Measurements from ENCODE around the gene JAZF1.
A peak's percentile ranks its signal among the peaks of the same experiment; 100 is the strongest.

JAZF1 gene

DNA sequence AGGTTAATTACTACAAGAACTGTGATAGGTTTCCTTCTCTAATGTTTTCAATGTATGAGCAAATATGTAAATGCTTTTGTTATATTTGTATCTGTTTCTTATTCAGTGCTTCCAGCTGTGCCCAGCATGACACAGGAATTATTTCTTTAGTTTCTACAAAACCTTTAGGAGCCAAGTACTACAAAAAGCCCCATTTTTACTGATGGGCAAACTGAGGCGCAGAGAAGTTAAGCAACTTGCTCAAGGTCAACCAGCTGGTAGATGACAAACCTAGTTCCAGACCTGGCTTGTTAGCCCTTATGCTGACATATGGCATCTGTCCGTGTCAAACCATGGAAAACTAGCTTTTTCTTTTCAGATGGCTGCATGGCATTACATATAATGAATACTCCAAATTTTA is 134.6 kb downstream of the JAZF1 start:
- DNase-seq (ENCODE audit: low read depth in 2 of 3, low spot score in 2 of 3), result no peak

DNA sequence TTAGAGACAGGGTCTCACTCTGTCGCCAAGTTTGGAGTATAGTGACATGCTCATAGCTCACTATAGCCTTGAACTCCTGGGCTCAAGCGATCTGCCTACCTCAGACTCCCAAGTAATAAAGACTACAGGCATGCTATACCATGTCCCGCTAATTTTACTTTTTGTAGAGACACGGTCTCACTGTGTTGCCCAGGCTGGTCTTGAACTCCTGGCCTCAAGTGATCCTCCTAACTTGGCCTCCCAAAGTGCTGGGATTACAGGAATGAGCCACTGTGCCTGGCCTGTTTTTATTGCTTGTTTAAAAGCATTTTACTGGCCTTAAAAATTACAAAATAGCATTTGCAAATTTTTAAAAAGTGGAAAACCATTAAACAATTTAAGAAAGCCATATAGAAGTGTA is 135.0 kb downstream of the JAZF1 start:
- no peak for DNase-seq (ENCODE audit: low read depth in 2 of 3, low spot score in 2 of 3)

DNA sequence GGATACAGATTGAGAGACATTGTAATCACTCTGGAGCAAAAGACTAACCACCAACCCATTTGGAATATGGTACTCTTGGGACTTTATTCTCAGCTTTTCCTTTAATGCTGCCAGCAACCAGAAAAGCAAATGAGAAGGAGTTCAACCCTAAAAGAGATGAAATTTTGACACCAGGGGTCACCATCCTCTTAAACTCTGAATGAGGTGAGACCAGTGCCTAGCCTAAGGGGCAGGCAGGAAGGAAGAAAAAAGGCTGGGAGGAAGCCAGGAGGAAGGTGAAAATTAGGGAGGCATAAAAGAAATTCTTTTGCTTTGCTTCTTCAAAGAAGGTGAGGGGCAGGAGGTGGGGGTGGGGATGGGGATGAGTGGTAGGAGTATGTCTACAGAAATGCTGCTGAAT is 135.8 kb downstream of the JAZF1 start:
- DNase-seq (ENCODE audit: low read depth in 2 of 3, low spot score in 2 of 3), result no peak

DNA sequence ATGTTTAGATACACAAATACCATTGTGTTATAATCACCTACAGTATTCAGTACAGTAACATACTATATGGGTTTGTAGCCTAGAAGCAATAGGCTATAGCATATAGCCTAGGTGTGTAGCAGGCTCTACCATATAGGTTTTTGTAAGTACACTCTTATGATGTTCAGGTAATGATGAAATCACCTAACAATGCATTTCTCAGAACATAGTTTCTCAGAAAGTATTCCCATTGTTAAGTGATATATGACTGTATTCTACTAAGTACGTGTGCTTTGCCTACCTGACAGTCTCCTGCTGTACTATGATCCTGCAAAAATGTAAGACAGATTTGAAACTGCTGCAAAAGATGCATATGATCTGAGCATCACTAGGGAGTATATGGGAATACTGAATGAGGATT is 137.9 kb downstream of the JAZF1 start:
- no peak for DNase-seq (ENCODE audit: low read depth in 2 of 3, low spot score in 2 of 3)

DNA sequence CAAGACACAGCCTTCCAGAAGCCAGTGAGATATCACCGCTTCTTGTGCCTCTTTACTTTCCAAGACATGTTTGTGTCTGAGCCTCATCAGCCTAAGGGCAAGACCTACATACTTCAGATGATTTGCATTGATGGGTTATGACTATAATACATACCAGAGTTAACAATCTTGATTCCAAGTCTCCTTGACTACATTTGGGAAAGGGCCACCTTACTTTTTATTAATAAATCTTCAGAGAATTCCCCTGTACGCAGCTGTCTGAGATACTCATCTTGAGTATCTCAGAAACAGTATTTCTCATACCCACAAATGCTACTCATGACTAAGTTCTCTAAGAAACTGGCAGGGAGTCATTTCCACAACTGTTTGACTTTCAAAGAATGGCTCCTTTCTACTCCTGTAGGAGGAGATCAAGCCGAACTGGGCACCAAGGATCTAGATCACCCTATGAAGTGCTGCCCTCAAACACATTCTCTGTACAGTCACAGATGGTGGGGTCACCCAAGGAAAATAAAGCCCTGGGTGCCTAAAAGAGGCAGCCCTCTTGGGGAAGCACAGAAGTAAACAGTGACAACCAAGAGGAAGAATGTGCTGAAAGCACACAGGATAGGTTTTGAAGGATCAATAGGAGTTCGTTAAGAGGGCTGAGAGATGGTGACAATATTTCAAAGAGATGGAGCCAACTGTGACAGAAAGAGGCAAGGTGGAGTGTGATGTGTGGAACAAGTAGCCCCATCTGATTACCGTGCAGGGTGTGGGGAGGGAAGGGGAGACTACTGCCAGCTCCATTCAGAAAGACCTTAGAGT is 138.9 kb downstream of the JAZF1 start:
- DNase-seq (ENCODE audit: low read depth in 2 of 3, low spot score in 2 of 3), result no peak

DNA sequence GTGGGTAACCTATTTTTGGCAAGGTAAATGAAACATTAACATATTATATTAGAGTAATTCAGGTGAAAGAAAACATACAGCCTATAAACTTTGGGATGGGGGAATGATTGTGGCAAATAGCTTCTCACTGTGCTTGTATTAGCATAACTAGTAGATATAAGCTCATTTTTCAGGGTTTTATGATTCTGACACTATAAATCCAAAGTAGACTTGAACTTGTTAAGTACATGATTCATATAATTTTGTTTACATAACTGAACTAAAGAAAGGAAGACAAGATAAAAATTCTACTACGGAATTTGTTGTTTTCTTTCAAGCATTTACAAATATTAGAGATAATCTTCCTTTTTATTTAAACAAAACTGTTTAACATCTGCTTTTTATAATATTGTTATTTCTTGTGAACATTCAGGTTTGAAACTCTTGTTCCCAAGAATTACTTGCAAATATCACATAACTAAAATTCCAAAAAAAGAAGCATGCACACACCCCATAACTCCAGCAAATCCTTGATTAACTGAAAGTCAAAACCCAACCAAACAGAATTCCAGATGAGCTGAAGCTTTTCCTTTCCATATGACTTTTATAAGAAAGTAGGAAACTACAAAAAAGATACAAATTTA is 142.3 kb downstream of the JAZF1 start:
- DNase-seq (ENCODE audit: low read depth in 2 of 3, low spot score in 2 of 3), result no peak

DNA sequence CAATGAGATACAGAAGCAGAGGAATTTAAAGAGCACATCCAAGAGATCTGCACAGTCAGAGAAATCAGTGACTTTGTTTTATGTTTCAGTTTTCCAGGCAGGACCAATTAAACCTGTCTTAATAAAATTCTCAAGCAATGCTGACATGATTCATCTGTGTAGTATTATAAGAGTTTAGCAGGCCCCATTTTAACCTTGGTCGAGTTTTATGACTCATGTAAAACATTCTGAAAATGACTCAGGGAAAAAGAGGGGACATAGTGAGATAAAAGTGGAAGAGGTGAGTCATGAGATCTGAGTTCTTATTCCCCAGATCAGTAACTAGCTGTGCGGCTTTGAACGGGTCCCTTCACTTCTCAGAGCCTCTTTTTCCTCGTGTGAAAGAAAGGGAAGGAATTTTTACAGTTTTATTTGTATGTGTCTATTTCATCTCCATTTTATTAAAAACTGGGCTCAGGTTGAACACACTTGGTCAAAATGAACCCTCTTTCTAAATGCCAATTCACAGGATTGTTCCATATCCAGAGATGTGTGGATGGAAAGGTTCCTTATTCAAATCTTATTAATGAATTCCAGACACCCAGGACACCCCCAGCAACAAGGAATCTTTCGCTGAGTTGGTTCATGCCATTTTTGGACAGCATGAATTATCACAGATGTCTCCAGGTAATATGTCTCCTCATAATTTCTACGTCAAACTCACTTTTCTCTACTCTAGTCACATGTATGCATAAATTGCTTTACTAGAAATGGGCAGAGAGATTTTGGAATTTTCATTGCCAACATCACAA is 143.2 kb downstream of the JAZF1 start:
- no peak for DNase-seq (ENCODE audit: low read depth in 2 of 3, low spot score in 2 of 3)

DNA sequence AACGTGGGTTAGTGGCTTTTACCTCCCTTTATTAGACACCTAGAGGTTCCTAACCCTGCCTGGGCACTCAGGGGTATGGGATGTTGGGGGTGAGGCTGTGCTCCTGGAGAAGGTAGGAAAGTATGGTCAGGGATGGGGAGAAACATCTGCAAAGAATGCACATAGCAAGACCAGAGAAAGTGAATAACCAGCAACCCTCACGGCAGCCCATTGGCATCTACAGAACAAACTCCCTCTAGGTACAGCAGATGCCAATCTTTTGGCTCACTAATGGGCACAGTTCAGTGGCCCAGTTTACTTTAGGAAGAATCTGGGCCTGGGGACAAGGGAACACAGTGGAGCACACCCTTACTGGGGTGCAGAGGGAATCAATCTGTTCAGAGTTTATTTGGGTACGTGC is 143.9 kb downstream of the JAZF1 start:
- DNase-seq (ENCODE audit: low read depth in 2 of 3, low spot score in 2 of 3), result no peak

DNA sequence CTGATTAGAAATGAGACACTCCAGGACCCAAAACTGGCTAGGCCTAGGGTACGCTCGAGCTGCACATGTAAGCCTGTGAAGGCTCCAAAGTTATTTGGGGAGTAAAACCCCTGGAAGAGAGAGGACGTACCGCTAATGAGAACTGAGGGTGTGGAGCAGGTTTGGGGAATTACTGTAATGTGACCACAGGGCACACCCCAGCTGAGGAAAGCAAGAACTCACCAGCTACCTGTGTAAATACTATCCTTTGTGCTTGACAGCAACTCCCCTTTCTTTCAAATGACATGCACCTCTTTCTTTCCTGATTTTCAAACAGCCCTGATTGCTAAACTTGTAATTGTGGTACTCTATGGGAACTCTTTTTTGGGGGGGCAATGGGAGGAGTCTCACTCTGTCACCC is 147.2 kb downstream of the JAZF1 start:
- DNase-seq (ENCODE audit: low read depth in 2 of 3, low spot score in 2 of 3), result no peak

DNA sequence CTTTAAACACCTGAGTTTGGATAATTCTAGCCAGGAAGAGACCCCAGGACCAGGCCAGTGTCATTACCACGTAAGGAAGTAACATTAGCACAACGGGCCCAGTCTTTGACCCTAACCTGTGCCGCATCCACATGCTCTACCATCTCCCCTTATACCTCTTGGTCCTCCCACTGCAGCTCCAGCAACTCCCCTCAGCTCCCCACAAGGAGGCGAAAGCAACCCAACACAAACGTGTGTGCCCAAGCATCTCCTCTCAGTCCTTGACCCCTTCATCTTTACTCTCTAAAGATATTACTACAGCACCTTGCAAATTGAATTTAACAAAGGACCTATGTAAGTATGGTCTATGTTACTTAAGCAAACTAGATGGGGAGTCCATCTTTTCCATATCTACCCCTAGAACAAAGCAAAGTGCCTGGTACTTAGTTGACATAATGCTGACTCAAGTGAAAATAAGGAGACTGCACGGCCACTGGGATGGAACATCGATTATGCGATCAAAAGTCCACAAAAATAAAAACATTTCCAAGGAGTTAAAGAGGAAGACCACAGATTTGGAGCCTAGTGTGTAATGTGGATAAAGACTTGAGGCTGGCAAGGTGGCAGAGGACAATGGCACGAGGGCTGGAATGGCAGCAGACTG is 147.7 kb downstream of the JAZF1 start:
- no peak for DNase-seq (ENCODE audit: low read depth in 2 of 3, low spot score in 2 of 3)

DNA sequence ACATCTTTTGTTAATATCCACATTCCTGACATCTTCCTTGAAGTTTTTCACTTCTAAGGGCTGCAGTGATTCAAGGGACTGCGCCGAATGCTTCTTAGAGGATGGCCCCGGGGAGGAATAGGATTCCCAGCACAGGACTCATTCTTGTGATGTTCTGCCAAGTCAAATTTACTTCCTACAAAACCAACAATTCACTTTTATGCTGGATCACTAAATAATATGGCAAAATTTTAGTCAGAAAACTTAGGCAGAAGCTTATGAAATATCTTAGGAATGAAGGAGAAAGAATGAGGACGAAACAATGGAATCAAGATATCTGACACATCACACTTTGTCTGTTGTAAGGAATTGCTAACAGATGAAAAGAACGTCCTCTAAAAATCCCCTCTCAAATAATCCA is 151.5 kb downstream of the JAZF1 start:
- DNase-seq (ENCODE audit: low read depth in 2 of 3, low spot score in 2 of 3), result no peak

DNA sequence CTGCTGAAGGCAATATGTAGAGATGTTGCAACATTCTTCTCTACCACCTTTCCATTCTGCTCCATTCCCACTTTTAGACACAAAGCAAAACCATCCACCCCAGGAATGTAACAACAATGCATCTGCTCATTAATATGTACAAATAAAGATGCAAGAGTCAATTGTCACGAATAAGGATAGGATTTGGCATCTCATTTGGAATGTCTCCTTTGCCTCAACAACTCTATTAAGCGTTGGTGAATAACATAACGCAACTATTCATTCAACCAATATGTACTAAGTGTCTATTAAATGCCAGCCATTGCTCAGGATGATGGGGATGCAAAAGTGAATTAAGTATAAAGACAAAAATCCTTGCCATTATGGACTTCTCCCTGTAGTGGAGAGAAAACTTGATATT is 152.1 kb downstream of the JAZF1 start:
- DNase-seq (ENCODE audit: low read depth in 2 of 3, low spot score in 2 of 3), result no peak

DNA sequence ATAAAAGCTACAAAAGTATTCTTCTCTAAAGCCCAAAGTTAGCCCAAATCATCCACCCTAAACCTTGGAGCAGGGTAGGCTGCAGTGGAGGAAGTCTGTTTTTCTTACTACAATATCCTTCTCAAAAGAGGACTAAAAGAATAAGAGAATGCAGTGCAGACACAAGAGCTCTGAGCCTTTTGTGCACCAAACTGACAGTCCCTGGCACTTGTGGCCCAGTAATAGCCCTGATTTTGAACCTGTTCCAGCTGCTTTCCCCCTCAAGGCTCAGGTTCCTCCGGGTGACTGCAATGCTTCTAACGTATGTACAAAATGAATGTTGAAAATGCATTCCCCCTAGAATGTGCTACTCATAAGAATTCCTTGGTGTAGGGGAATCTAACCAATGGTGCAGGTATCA is 154.4 kb downstream of the JAZF1 start:
- no peak for DNase-seq (ENCODE audit: low read depth in 2 of 3, low spot score in 2 of 3)

DNA sequence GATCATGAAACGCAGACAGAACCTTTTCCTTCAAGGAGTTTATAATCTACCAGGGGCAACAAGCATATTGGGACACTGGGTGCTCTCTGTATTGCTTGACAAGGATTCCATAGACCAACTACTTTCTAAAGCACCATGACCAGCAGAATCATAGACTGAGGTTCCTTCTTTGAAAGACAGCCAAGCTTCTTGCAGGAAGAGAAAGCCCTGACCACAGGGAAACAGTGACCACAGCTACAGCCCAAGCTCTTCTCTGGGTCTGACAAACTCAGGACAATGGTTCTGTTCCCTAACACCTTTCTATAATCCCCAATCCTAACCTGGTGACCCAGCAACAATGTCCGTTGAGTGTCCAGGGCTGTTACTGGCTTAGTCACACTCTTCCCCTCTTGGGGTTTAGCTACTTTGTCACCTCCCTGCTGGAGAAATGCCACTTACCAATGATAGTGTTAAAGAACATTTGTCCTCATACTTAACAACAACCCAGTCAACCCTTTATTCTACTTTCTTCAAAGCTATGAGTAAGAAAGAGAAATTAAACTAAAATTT is 155.7 kb downstream of the JAZF1 start:
- no peak for DNase-seq (ENCODE audit: low read depth in 2 of 3, low spot score in 2 of 3)

DNA sequence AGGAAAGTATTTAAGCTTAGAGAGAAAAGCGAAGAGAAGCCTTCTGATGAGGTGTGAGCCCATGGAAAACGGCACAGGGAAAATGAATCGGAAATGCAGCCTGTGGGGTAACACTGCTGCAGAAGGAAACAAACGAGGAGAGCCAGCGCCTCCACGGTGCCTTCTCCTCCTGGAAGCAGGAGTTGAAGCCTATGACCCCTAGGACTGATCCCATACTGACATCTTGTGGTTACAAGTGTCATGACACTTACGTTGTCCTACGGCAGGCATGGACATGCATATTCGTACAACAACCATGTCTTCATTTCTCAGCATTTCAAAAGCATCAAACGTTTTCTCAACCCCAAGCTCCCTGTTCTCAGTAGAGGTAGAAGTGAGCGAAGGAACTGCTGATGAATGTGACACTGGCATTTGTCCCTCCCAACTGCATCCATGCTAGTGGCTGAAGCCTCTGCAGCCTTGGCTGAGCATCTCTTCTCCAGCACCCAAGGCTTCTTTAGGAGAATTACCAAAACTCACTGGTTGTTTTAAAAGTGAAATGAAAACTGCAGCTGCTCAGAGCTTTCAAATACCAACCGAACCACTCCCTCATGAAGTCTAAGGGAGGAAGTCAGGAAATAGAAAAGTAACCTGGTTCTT is 160.2 kb downstream of the JAZF1 start:
- peak in 1 of 3 experiments; percentile 8 for DNase-seq (ENCODE audit: low read depth in 2 of 3, low spot score in 2 of 3)

DNA sequence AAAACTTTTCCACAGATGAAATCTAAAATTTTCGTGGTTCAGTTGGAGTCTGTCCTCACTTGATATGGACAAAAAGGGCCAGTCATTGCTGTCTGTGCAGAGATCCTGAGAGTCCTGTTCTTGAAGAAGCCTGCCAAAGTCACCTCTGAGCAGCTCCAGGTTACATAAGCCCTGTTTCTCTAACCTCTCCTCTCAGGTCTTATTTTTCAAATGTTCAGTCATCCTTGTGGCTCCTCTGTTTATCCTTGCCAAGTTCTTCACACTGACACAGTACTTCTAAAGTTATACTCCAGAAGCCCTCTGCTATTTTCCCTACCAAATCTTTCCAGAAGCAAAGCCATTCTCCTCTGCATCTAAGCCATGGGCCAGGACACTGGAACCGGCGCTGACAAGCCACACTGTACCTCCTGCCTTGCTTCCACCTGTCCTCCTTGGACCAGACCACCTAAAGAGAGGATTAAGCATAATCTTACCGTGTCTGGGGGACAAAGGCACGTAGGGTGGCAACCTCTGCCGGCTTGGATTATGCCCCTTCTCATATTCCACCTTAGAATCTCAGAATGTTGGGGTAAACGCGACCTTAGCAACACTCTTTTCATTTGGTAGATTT is 161.6 kb downstream of the JAZF1 start:
- no peak for DNase-seq (ENCODE audit: low read depth in 2 of 3, low spot score in 2 of 3)

DNA sequence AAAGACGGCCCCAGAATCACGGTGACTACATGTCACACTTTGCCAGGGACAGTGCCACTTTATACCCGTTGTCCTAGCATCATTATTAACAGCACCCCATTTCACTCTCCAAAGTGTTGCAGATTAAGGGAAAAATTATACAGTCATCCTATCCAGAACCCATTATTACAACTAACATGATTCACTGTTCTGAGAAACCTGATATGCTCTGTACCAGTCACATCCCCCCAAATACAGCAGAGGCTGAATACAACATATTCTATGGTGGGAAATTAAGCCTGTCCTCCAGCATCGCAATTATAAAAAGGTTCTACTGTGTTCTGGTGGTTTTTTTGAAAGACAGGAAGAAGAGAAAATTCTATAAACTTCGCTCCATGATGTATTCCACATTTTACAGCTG is 162.1 kb downstream of the JAZF1 start:
- DNase-seq (ENCODE audit: low read depth in 2 of 3, low spot score in 2 of 3), result no peak

DNA sequence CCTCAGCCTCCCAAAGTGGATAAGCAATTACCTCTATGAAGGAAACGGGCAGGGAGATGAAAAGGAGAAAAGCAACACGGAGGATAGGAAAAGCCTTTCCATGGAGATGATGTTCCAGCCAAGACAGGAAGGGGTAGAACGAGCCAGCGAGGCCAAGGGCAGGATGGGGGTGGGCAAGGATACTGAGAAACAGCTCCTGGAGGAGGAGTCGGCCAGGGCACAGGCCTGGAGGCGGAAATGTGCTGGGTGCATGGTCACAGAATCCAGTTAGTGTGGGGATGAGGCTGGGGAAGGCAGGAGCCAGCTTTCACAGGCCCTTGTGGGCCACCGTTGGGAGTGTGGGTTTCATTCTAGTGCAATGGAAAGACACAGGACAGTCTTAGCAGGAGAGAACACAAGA is 162.6 kb downstream of the JAZF1 start:
- DNase-seq (ENCODE audit: low read depth in 2 of 3, low spot score in 2 of 3), result no peak

DNA sequence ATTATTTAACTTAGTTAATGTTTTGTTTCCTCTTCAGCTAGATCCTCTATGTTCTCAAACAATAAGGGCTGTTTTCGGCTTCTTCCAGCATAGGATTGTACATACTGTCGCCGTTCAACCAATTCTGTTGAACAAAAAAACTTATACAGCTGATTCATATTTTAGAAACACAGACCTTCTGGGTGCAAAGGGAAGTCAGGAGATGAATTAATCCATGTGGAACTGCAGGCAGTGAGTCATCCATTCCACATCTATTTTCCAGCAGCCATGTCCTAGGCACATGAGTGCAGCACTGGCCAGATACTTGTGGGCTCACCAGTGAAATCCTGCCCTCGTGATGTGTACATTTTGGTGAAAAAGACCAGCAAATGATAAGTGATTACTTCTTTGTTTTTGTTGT is 163.2 kb downstream of the JAZF1 start:
- DNase-seq (ENCODE audit: low read depth in 2 of 3, low spot score in 2 of 3), result no peak

DNA sequence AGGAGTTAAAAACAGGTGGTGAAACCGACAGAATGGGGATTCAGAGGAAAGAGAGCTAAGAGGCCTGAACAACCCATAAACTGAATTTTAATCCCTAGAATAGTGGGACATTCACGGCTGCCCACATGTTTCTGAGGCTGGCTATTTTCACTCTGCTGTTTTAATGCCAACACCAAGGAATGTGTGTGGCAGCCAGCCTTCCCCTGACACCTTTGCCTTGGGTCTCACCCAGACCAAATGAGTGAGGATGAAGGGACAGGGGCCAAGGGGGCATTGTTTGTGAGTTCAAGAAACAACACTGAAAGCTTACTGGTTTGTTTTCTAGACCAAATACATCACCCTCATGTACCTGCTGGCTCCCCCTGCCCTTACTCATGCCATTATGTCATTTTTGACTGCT is 164.3 kb downstream of the JAZF1 start:
- no peak for DNase-seq (ENCODE audit: low read depth in 2 of 3, low spot score in 2 of 3)

DNA sequence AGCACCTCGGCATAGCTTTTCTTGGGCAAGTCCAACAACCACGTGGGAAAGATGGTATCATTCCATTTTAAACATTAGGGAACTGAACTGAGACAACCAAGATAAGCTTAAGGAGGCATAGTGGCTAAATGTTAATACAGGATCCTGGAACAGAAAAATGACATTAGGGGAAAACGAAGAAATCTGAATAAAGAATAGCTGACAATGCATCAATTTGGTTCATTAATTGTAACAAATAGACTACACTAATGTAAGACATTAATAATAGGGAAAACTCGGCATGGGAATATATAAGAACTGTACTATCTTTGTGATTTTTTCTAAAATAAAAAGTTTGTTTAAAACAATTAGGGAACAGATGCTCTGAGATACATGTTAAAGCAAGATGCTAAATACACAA is 165.4 kb downstream of the JAZF1 start:
- DNase-seq (ENCODE audit: low read depth in 2 of 3, low spot score in 2 of 3), result no peak
